ENCODE measurements around the gene MYF5.

The MYF5 gene

GRCh38 chr12:80701388-80701787 is 15.3 kb upstream of the MYF5 start:
- no peaks in the 10 kb centered on the region for H3K36me3 ChIP-seq
- no peak for DNase-seq
- no peak overlapping the region for H3K27ac ChIP-seq
- TF ChIP-seq CTCF (IDR thresholded peaks at IDR 0.05): no peak
- H3K27me3 ChIP-seq: no peaks in the 10 kb centered on the region
- H3K4me3 ChIP-seq: no peak overlapping the region
- no peaks in the 10 kb centered on the region for H3K9me3 ChIP-seq
- intact Hi-C loops (cut with DNase I; ENCODE audit: low total_unique reads): no loop called here
- H3K4me1 ChIP-seq: no peaks in the 10 kb centered on the region

DNA sequence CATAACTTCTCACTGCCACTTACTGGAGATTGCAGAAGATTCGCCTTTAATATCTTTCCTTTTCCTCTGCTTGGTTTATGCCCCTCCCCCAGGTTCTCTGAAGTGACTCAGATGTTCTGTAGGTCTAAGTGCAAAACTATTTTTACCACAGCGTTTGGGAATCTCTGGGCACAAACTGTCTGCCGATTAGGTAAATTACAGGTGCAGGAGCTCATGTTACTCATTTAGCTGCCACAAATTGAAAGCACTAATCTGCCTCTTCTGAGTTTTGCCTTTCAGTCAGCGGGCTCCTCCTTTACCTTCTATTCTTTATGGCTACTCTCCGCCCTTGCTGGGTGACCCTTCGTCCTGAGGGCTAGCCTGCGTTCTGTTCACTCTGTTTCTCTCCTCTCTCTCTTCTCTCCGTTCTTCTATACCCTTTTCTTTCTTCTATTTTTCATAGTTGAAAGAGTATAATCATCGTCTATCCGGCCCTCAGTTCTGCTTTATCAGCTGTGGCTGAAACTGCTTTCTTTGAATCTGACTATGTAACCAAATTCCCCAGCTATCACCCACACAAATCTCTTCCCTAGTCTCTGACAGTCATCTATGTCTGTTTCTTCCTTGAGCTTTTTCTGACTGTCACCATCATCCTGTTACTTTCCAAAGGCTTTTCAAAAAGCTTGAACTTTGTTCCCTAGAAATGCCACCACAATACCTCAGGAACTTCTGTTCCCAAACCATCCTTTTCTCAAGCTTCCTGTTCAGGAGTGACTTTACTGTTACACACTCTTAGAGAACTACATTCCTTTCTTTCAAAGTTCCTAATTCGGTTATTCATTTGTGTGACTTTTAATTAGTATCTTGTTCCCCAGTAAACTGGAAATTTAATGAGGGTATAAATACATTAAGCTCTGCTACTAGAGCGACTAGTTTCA is 13.6 kb upstream of the MYF5 start:
- Histone ChIP-seq H3K9me3 (no peaks in the 10 kb centered on the region), H3K27ac (no peak overlapping the region), H3K27me3 (peaks cover 0 to 6% of the 10 kb centered on the region in 2 donors), H3K4me1 (no peaks in the 10 kb centered on the region), H3K4me3 (no peak overlapping the region), H3K36me3 (no peaks in the 10 kb centered on the region)
- DNase-seq: no peak
- intact Hi-C loops (cut with DNase I; ENCODE audit: low total_unique reads): no loop called here
- no peak for TF ChIP-seq CTCF (IDR thresholded peaks at IDR 0.05)

GRCh38 chr12:80704420-80704819 is 12.3 kb upstream of the MYF5 start:
- H3K27me3 ChIP-seq: peaks cover 0 to 13% of the 10 kb centered on the region in 2 donors
- no peaks in the 10 kb centered on the region for H3K36me3 ChIP-seq
- H3K9me3 ChIP-seq: no peaks in the 10 kb centered on the region
- TF ChIP-seq CTCF (IDR thresholded peaks at IDR 0.05): no peak
- H3K27ac ChIP-seq: no peak overlapping the region
- intact Hi-C loops (cut with DNase I; ENCODE audit: low total_unique reads): no loop called here
- DNase-seq: no peak
- no peak overlapping the region for H3K4me3 ChIP-seq
- H3K4me1 ChIP-seq: no peaks in the 10 kb centered on the region

- Histone ChIP-seq H3K9me3 (no peaks in the 10 kb centered on the region), H3K27ac (no peak within 1 kb of the TSS), H3K4me1 (no peaks in the 10 kb centered on the region), H3K4me3 (no peak within 1 kb of the TSS), H3K27me3 (peaks cover 0 to 21% of the 10 kb centered on the region in 2 donors), H3K36me3 (no peaks in the 10 kb centered on the region)
- intact Hi-C loops (cut with DNase I; ENCODE audit: low total_unique reads): no loop called here
- no peak for TF ChIP-seq CTCF (IDR thresholded peaks at IDR 0.05)
- no peak for DNase-seq
Observed at GRCh38 chr12:80707126-80707829, 9.4 kb upstream of the MYF5 start, which contains the start of gene MYF6. TSS of gene MYF6 (plus strand) at chr12:80707634. CDS start at chr12:80707720, 86 bp downstream.

DNA sequence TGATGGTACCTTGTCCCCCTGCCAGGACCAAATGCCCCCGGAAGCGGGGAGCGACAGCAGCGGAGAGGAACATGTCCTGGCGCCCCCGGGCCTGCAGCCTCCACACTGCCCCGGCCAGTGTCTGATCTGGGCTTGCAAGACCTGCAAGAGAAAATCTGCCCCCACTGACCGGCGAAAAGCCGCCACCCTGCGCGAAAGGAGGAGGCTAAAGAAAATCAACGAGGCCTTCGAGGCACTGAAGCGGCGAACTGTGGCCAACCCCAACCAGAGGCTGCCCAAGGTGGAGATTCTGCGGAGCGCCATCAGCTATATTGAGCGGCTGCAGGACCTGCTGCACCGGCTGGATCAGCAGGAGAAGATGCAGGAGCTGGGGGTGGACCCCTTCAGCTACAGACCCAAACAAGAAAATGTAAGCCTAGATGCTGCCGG is 8.9 kb upstream of the MYF5 start:
- no peak for TF ChIP-seq CTCF (IDR thresholded peaks at IDR 0.05)
- DNase-seq: no peak
- H3K9me3 ChIP-seq: no peaks in the 10 kb centered on the region
- H3K27ac ChIP-seq: no peak overlapping the region
- H3K4me3 ChIP-seq: no peak overlapping the region
- no peaks in the 10 kb centered on the region for H3K36me3 ChIP-seq
- no peaks in the 10 kb centered on the region for H3K4me1 ChIP-seq
- intact Hi-C loops (cut with DNase I; ENCODE audit: low total_unique reads): no loop called here
- peaks cover 0 to 24% of the 10 kb centered on the region in 2 donors for H3K27me3 ChIP-seq

Data from tibial artery (tissue), 4 donors.